H1 (cell line): ENCODE measurements around the gene ST6GALNAC5. TPM values are rescaled to one million over a fixed set of nuclear protein-coding genes. Genes with fewer than 3 reads are reported as not detected.

Source experiments
- CTCF ChIA-PET: fragments of 300-600 bp; sonication (Branson Sonifier 250); formaldehyde crosslinking; loops from one replicate; lab custom pipeline; 2021; ENCODE audit not compliant: partially characterized antibody; lab: Charles Lee
- POLR2A ChIA-PET: fragments of 300-600 bp; sonication (Branson Sonifier 250); formaldehyde crosslinking; loops from one replicate; lab custom pipeline; 2021; ENCODE audit warnings: inconsistent platforms; ENCODE audit not compliant: partially characterized antibody; lab: Charles Lee
- DNase-seq, 2 experiments: peaks; one replicate each; pipeline versions ENCODE4 v3.0.0 to v3.0.0-alpha.2; 2010 to 2022; ENCODE audit warnings: low spot score in 2 of 2, low read depth in 1 of 2, mixed read lengths in 1 of 2
- FAIRE-seq: peaks from 2 replicates; lab custom pipeline; 2011; peaks lifted over from hg19 to GRCh38; lab: Jason Lieb, UNC
- H2AFZ ChIP-seq: 2 replicates; pipeline ENCODE4 v1.8.1; 2012; ENCODE audit warnings: low read length, inconsistent platforms
- H2AK5ac ChIP-seq: 2 replicates; pipeline ENCODE4 v1.6.1; 2013; ENCODE audit warnings: low read depth, low read length
- H2BK120ac ChIP-seq: replicated peaks from 2 replicates; pipeline ENCODE3; 2013; ENCODE audit warnings: low read depth, low read length, inconsistent platforms
- H2BK12ac ChIP-seq: 2 replicates; pipeline ENCODE4 v1.6.1; 2013; ENCODE audit warnings: low read depth, low read length
- H2BK15ac ChIP-seq: 2 replicates; pipeline ENCODE4 v1.6.1; 2013; ENCODE audit warnings: low read length
- H2BK20ac ChIP-seq: 2 replicates; pipeline ENCODE4 v1.6.1; 2013; ENCODE audit warnings: low read length
- H2BK5ac ChIP-seq: 2 replicates; pipeline ENCODE4 v1.6.1; 2013; ENCODE audit warnings: low read depth, low read length
- H3K14ac ChIP-seq: 2 replicates; pipeline ENCODE4 v1.6.1; 2013; ENCODE audit warnings: inconsistent platforms; ENCODE audit not compliant: insufficient read length
- H3K18ac ChIP-seq: 2 replicates; pipeline ENCODE4 v1.6.1; 2013; ENCODE audit warnings: low read length; ENCODE audit errors: extremely low read depth
- H3K23ac ChIP-seq: 2 replicates; pipeline ENCODE4 v1.6.1; 2013; ENCODE audit warnings: inconsistent platforms; ENCODE audit not compliant: insufficient read length
- H3K23me2 ChIP-seq: 2 replicates; pipeline ENCODE4 v1.6.1; 2013; ENCODE audit warnings: low read depth, low read length
- H3K27ac ChIP-seq: 2 replicates; pipeline ENCODE4 v1.6.1; 2011; ENCODE audit warnings: low read depth, low read length, inconsistent platforms
- H3K27me3 ChIP-seq, 4 experiments: replicated peaks in 1 of 4; 1 replicate in 1 of 4; 2 replicates in 3 of 4; pipeline versions ENCODE4 v1.6.1 to v1.8.1; 2011 to 2013; ENCODE audit warnings: low read length in 3 of 4, mild to moderate bottlenecking in 3 of 4, inconsistent platforms in 2 of 4, mixed read lengths in 2 of 4, moderate library complexity in 1 of 4; ENCODE audit not compliant: control insufficient read depth in 3 of 4, insufficient read depth in 3 of 4; ENCODE audit errors: extremely low read depth in 1 of 4
- H3K36me3 ChIP-seq, 4 experiments: 2 replicates each; pipeline versions ENCODE4 v1.6.1 to v1.8.1; 2011 to 2013; ENCODE audit warnings: mild to moderate bottlenecking in 4 of 4, low read length in 3 of 4, moderate library complexity in 2 of 4, control low read depth in 1 of 4, inconsistent platforms in 1 of 4; ENCODE audit not compliant: insufficient read depth in 4 of 4, control insufficient read depth in 2 of 4
- H3K4ac ChIP-seq: replicated peaks from 2 replicates; pipeline ENCODE3; 2013; ENCODE audit warnings: low read length, low read depth, mixed read lengths, inconsistent platforms; ENCODE audit not compliant: insufficient read length
- H3K4me1 ChIP-seq, 4 experiments: replicated peaks in 1 of 4; 1 replicate in 1 of 4; 2 replicates in 3 of 4; pipeline versions ENCODE4 v1.6.1 to v1.8.1; 2011 to 2013; ENCODE audit warnings: low read length in 3 of 4, inconsistent platforms in 2 of 4, mixed read lengths in 1 of 4; ENCODE audit not compliant: insufficient read depth in 4 of 4, control insufficient read depth in 3 of 4
- H3K4me2 ChIP-seq, 2 experiments: 2 replicates each; pipeline versions ENCODE4 v1.6.1 to v1.8.1; 2011 to 2013; ENCODE audit warnings: low read depth in 2 of 2, low read length in 2 of 2, control low read depth in 1 of 2, inconsistent platforms in 1 of 2, mild to moderate bottlenecking in 1 of 2; ENCODE audit not compliant: insufficient read depth in 1 of 2
- H3K4me3 ChIP-seq, 4 experiments: fragments of 200-600, 300-600 bp in 1 of 4; sonication (generic), shearing (Covaris generic), sonication (Bioruptor Twin) in 1 of 4; 2 replicates each; pipeline versions ENCODE4 v1.5.1 to v1.8.1; 2011 to 2016; ENCODE audit warnings: low read length in 4 of 4, low read depth in 3 of 4, control low read depth in 2 of 4, inconsistent platforms in 2 of 4, mild to moderate bottlenecking in 2 of 4, mixed read lengths in 1 of 4, moderate library complexity in 1 of 4; ENCODE audit not compliant: insufficient read depth in 2 of 4; ENCODE audit errors: extremely low read depth in 1 of 4
- H3K56ac ChIP-seq: replicated peaks from 2 replicates; pipeline ENCODE3; 2013; ENCODE audit warnings: low read depth, mild to moderate bottlenecking, mixed read lengths, low read length, inconsistent platforms; ENCODE audit not compliant: insufficient read length
- H3K79me1 ChIP-seq: 2 replicates; pipeline ENCODE4 v1.6.1; 2013; ENCODE audit warnings: low read depth, low read length, control low read depth
- H3K79me2 ChIP-seq, 2 experiments: 2 replicates each; pipeline versions ENCODE4 v1.6.1 to v1.8.1; 2012 to 2013; ENCODE audit warnings: low read length in 2 of 2, mild to moderate bottlenecking in 2 of 2, inconsistent platforms in 1 of 2; ENCODE audit not compliant: insufficient read depth in 2 of 2, control insufficient read depth in 1 of 2
- H3K9ac ChIP-seq, 4 experiments: replicated peaks in 1 of 4; 1 replicate in 1 of 4; 2 replicates in 3 of 4; pipeline versions ENCODE4 v1.6.1 to v1.8.1; 2011 to 2013; ENCODE audit warnings: low read depth in 3 of 4, low read length in 3 of 4, control low read depth in 2 of 4, mild to moderate bottlenecking in 2 of 4, moderate library complexity in 2 of 4, inconsistent platforms in 1 of 4; ENCODE audit errors: extremely low read depth in 1 of 4
- H3K9me3 ChIP-seq, 2 experiments: 2 replicates each; pipeline versions ENCODE4 v1.6.1 to v1.8.1; 2012 to 2013; ENCODE audit warnings: mild to moderate bottlenecking in 2 of 2, moderate library complexity in 2 of 2, control low read depth in 1 of 2, inconsistent platforms in 1 of 2, low read depth in 1 of 2, low read length in 1 of 2, mixed read lengths in 1 of 2; ENCODE audit not compliant: insufficient read depth in 2 of 2
- H4K20me1 ChIP-seq, 2 experiments: replicated peaks in 1 of 2; 2 replicates each; pipeline versions ENCODE3 to v1.8.1; 2011 to 2013; ENCODE audit warnings: inconsistent platforms in 2 of 2, low read length in 2 of 2, mild to moderate bottlenecking in 1 of 2; ENCODE audit not compliant: insufficient read depth in 2 of 2, control insufficient read depth in 1 of 2
- H4K5ac ChIP-seq: 2 replicates; pipeline ENCODE4 v1.6.1; 2013; ENCODE audit warnings: low read length, low read depth, mixed read lengths, inconsistent platforms; ENCODE audit not compliant: insufficient read length
- H4K8ac ChIP-seq: 2 replicates; pipeline ENCODE4 v1.8.0; 2013; ENCODE audit warnings: mild to moderate bottlenecking, moderate library complexity, low read length, inconsistent platforms; ENCODE audit not compliant: insufficient read depth; ENCODE audit errors: extremely low read depth
- H4K91ac ChIP-seq: replicated peaks from 2 replicates; pipeline ENCODE3; 2013; ENCODE audit warnings: low read length, mixed read lengths, inconsistent platforms; ENCODE audit not compliant: insufficient read length
- BRCA1 ChIP-seq: IDR thresholded peaks from 2 replicates; pipeline ENCODE4 v1.6.1; 2012; ENCODE audit warnings: low read depth, low read length, improper control_type of control experiment
- CREB1 ChIP-seq: IDR thresholded peaks from 2 replicates; pipeline ENCODE4 v1.6.1; 2012; ENCODE audit warnings: inconsistent platforms
- E2F6 ChIP-seq: IDR thresholded peaks from 2 replicates; pipeline ENCODE4 v1.6.1; 2012; ENCODE audit warnings: inconsistent platforms
- EGR1 ChIP-seq: IDR thresholded peaks from 2 replicates; pipeline ENCODE4 v1.6.1; 2011; ENCODE audit warnings: low read depth, low read length, borderline replicate concordance
- JUN ChIP-seq: IDR thresholded peaks from 2 replicates; pipeline ENCODE4 v1.6.1; 2011; ENCODE audit warnings: low read depth, mild to moderate bottlenecking, improper control_type of control experiment, low read length
- SP1 ChIP-seq: IDR thresholded peaks from 2 replicates; pipeline ENCODE4 v1.6.1; 2011; ENCODE audit warnings: low read depth, low read length
- WGBS, 2 experiments: shearing (Covaris generic) in 1 of 2; methylation state at CpG; one replicate each; pipeline versions ENCODE4 v1.1.6 to v1.1.7; 2013 to 2015; ENCODE audit warnings: low lambda C conversion rate in 2 of 2, mixed read lengths in 2 of 2, inconsistent platforms in 1 of 2, low coverage in 1 of 2, missing lambda C conversion rate in 1 of 2; ENCODE audit not compliant: insufficient replicate concordance in 2 of 2, insufficient coverage in 1 of 2, insufficient read length in 1 of 2; ENCODE audit errors: extremely low coverage in 1 of 2, missing lambda C conversion rate in 1 of 2; 5-methylcytosine and 5-hydroxymethylcytosine counted together
- polyA plus RNA-seq, 7 experiments: library from polyadenylated mRNA; depleted of rRNA in 3 of 7; stranded (reverse) in 5 of 7; unstranded in 2 of 7; fragments of >200 nt in 5 of 7; fragments of 200-250 nt in 2 of 7; gene quantifications; 1 replicate in 5 of 7; 2 replicates in 1 of 7; 4 replicates in 1 of 7; pipeline versions ENCODE4 v1.2.1 to v1.2.3, GENCODE V29; 2011 to 2013; ENCODE audit warnings: missing spikeins in 2 of 7, mixed read lengths in 2 of 7
- total RNA-seq: library from RNA; stranded (reverse); fragmentation: NEBNext Ultra II Directional; extraction: Animal tissue kit (Norgen Biotek cat#: 25700); gene quantifications from 2 replicates; pipeline ENCODE4 v1.2.1, GENCODE V29; 2021

The ST6GALNAC5 gene
- total and polyA plus RNA-seq, 2 of the 8 experiments (the other 6 are each of a cell fraction or from before 2014, with no cell fraction given), result 6.2 to 7.3 TPM

DNA sequence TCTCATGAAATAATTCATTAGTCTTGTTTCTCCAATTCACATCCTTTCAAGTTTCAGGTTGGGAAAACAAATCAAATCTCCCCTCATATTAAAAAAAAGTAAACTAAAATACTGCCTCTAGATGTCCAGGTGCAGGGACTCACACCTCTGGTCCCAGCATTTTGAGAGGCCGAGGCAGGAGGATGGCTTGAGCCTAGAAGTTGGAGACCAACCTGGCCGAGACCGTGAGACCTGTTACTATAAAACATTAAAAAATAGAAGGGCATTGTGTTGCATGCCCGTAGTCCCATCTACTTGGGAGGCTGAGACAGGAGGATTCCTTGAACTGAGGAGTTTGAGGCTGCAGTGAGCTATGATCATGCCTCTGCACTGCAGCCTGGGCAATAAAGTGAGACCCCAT, 61.9 kb downstream of the ST6GALNAC5 start:
- CTCF ChIA-PET, result no interaction called here
- H4K20me1 ChIP-seq, result no peaks in the 10 kb centered on the region

More for the DNA sequence above, 61.9 kb downstream of the ST6GALNAC5 start:
- no peak overlapping the region for H3K27ac ChIP-seq
- no peak overlapping the region for H2AFZ ChIP-seq
- WGBS, 2 experiments, result 94% methylated on average over 4 of the region's 4 CpGs; no CpG with 5 or more reads in 1 of the 2 experiments
- H2BK20ac ChIP-seq, result no peak overlapping the region
- no peak overlapping the region for H4K8ac ChIP-seq
- H3K9ac ChIP-seq, result no peak overlapping the region
- no peak overlapping the region for H4K91ac ChIP-seq
- FAIRE-seq, result no peak
- H3K79me1 ChIP-seq, result no peaks in the 10 kb centered on the region
- H3K4me2 ChIP-seq, result no peak overlapping the region
- H3K79me2 ChIP-seq, result no peaks in the 10 kb centered on the region
- no peak overlapping the region for H3K4me3 ChIP-seq
- no peak for DNase-seq
- no peak overlapping the region for H3K23ac ChIP-seq
- H2AK5ac ChIP-seq, result no peak overlapping the region
- no peak overlapping the region for H3K18ac ChIP-seq
- no peak overlapping the region for H2BK5ac ChIP-seq
- H3K36me3 ChIP-seq, result peaks cover 0 to 4% (median 0%) of the 10 kb centered on the region in 4 experiments; a peak in 2 of 8 replicates
- no peak overlapping the region for H2BK12ac ChIP-seq
- no peak overlapping the region for H4K5ac ChIP-seq
- POLR2A ChIA-PET, result no interaction called here
- H3K4ac ChIP-seq, result no peak overlapping the region
- H3K4me1 ChIP-seq, result peaks cover 0 to 5% (median under 1%) of the 10 kb centered on the region in 4 experiments; a peak in 1 of 7 replicates
- no peak overlapping the region for H3K14ac ChIP-seq
- no peak overlapping the region for H2BK15ac ChIP-seq
- no peaks in the 10 kb centered on the region for H3K23me2 ChIP-seq
- H3K9me3 ChIP-seq, result peaks cover 3 to 4% of the 10 kb centered on the region in 2 experiments; a peak in 1 of 4 replicates
- no peak overlapping the region for H2BK120ac ChIP-seq
- no peak overlapping the region for H3K56ac ChIP-seq
- H3K27me3 ChIP-seq, result no peaks in the 10 kb centered on the region
- TF ChIP-seq CREB1 (no peak), BRCA1 (no peak), SP1 (no peak), E2F6 (no peak), JUN (no peak), EGR1 (no peak)
